HG03342 (cell line): Measurements from ENCODE around the gene NMNAT3.
A peak's percentile ranks its signal among the peaks of the same experiment; 100 is the strongest.
"Not testable (repeated sequence)": the region's sequence is repeated elsewhere in the genome, so short reads cannot be mapped to it uniquely, and the experiment has no call there.

Source experiments
- ATAC-seq: cut with Tn5 transposase; IDR thresholded peaks from one replicate; pipeline ENCODE4 v1.9.1; 2021; ENCODE audit warnings: mild to moderate bottlenecking, moderate library complexity; ENCODE audit not compliant: unreplicated experiment

Gene NMNAT3

DNA sequence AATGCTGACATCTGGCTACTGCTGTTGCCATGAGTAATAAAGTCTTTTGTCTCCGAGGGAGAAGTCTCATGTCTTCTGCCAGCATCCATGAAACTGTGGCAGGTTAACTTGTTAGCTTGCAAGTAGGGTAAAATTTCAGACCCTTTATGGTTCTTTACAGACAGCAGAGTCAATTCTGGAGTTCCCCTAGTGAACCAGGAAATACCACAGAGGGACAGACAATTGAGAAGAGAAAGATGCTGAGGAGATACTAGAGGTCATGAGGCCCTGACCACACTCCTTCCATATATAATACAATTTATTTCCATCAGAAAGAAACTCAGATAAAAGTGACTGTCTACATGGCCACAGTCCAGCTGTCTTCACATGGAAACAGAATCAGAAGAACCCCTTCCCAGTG is 38.1 kb downstream of the NMNAT3 start:
- ATAC-seq: no peak

GRCh38 chr3:139638518-139638917 is 39.3 kb downstream of the NMNAT3 start:
- no peak for ATAC-seq

DNA sequence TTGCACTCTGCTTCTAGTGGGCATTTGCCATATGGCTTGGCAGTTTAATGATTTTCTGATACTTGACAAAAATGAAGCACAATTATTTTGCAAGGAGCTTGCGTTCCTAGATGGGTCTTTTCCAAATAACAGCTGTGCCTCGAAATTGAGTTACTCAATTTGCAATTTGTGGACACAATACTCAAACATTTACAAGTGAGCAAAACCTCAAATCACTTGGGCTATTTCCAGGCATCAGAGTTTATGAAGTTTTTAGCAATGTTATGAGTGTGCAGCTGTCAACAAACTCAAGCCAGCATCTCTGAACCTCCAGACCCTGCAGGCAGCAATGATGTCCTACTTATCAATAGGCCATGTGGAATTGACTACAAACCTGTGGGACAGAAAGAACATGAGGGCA is 41.3 kb downstream of the NMNAT3 start:
- no peak for ATAC-seq

GRCh38 chr3:139634111-139634635 is 43.6 kb downstream of the NMNAT3 start:
- ATAC-seq: no peak

DNA sequence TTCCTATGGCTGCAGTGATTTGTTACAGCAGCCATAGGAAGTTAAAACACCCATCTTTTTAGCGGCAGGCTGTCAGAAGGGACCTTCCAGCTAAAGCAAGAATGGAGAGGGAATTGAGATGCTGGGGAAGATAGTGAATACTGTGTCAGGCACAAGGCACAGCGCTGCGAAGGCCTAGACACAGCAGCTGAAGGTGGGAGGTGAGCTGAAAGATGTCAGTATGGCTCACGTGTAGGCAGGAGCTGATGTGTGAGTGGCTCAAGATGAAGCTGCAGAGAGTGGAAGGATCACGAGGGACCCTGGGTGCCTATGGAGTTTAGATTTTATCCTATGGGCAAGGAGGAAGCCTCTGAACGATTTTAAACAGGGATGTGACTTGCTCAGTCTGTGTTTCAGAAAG is 44.3 kb downstream of the NMNAT3 start:
- no peak for ATAC-seq

DNA sequence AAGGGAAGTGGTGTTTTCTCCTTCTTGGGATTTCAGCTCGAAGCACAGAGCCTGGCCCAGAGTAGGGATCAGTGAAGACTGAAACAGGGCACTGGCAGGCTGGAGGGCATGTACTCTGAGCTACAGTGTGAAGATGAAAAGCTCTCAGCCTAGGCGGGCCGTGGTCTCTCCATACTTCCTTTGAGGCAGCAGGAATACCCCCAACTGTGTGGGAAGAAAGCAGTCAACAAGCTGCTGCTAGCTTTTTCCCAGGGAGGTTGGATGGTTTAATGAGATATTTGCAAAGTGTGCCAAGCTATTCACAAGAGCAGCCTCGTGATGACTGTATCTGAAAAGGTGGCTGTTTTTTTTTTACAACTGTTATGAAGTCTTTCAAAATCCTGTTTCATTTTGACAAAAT is 47.2 kb downstream of the NMNAT3 start:
- no peak for ATAC-seq

DNA sequence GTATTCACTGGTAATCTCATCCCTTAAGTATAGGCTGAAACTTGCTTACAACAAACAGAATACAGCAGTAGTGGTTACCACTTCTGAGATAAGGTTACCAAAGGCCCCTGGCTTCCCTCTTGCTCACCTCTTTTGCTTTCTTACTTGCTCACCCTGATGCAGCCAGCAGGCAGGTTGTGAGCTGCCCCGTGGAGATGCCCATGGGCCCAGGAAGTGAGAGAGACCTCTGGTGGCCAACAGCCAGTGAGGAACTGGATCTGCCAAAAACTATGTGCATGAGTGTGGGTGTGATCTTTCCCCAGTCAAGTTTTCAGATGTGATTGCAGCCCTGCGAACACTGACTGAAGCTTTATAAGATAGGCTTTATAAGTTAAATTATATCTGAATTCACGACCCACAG is 48.7 kb downstream of the NMNAT3 start:
- ATAC-seq: peak; percentile 80

DNA sequence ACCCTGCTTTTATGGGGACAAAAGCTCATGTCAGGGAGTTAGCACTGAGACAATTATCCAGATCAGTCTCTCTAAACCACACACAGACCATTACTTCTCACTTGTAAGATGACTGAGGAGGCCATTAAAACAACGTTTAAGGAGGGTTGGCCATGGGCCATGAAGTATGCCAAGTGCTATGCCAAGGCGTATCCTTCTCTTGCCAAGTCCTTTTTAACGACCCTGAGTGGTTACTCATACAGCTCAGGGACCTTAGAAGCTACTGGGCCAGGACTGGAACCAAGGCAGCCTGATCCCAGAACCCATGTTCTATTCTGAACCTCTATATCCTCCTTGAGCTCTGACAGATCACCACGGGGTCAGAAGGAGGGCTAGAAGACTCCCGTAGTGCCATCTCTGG is 50.0 kb downstream of the NMNAT3 start:
- no peak for ATAC-seq

GRCh38 chr3:139620438-139620837 is 57.3 kb downstream of the NMNAT3 start:
- ATAC-seq: no peak

DNA sequence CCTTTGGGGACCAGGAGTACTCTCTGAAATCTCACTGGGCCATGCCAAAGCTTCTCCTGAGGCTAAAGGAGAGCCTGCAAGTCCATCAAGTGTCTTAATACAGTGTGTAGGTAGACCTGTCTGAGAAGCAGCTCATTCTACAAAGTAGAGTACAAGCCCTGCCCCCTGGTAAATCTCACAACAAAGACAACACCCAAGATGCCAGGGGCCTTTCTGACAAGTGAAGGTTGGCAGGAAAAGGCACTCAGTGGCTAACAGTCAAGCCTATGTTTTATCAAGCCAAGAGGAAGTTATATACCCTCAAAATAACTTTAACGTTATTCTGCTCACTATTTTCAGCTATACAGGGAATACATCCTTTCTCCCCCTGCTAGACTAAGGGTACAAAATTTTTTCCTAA is 58.3 kb downstream of the NMNAT3 start:
- no peak for ATAC-seq

DNA sequence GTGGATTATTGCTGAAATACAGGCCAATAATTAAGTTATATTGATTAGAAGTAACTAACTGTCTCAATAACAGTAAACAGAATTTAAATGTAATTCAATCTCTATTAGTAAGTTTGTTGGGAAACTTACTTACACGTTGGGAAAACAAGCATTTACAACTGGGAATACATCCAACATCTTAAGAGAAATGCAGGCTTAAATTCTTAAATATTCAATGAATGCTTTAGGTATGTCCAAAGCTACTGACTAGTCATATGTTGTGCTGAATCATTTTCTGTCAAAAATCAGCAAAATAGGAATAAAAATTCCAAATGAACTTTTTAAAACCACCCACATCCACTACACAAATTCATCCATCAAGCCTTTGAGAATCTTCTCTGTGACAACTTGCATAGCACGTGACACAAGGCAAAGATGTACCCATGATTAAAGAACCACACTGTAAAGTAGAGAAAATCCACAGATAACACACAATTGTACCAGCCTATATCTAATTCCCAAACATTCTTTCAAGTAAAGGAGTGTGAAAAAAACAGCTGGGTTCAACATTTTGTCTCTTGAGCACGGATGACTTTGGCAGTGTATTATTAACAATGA is 60.0 kb downstream of the NMNAT3 start:
- no peak for ATAC-seq

GRCh38 chr3:139611528-139611927 is 66.2 kb downstream of the NMNAT3 start:
- no peak for ATAC-seq

- ATAC-seq: no peak
Observed at GRCh38 chr3:139610886-139611285, 66.9 kb downstream of the NMNAT3 start.

DNA sequence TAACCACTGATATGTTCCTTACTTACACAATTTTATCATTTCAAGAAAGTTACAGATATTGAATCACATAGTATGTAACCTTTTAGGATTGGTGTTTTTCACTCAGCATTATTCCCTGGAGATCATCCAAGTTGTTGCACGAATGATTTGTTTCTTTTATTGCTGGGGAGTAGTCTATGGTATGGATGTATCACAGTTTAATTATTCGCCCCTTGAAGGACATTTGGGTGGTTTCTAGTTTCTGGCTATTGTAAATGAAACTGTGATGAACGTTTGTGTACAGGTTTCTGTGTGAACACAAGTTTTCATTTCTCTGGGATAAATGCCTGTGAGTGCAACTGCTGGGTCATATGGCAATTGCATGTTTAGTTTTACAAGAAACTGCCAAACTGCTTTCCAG is 68.8 kb downstream of the NMNAT3 start:
- ATAC-seq: no peak

DNA sequence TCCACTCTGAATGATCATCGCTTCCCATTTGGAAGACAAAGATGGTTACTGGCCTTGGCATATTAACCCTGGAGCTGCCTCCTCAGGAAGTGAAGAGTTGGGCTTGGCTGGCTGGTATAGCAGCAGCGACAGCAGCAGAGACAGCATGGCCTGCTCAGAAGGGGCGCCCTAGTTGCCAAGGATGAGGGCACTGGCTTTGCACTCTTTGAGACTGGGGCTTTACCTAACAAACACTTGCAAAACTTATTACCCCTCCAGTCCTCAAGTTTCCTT is 69.7 kb downstream of the NMNAT3 start:
- no peak for ATAC-seq

- ATAC-seq: no peak
Observed at GRCh38 chr3:139607257-139608107, 70.3 kb downstream of the NMNAT3 start.

GRCh38 chr3:139602003-139602402 is 75.8 kb downstream of the NMNAT3 start:
- no peak for ATAC-seq

- no peak for ATAC-seq
Observed at GRCh38 chr3:139601191-139601961, 76.4 kb downstream of the NMNAT3 start.

DNA sequence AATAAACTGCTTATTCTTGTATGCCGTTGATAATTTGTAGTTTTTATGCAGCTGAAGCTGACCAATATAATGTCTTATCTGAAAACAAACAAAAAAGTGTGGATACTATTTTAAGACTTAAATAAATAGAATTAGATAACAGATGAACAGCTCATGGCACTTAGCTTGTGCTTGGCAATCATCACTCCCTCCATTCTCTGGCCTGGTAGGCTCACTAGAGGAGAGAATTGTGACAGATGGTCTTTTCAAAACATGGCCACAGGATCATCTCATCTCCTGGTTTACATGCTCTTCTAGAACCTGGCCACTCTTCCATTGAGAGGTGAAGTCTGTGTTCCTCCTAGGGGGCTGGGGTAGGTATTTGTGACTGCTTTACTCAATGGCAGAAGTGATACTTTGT is 79.8 kb downstream of the NMNAT3 start:
- ATAC-seq: no peak

DNA sequence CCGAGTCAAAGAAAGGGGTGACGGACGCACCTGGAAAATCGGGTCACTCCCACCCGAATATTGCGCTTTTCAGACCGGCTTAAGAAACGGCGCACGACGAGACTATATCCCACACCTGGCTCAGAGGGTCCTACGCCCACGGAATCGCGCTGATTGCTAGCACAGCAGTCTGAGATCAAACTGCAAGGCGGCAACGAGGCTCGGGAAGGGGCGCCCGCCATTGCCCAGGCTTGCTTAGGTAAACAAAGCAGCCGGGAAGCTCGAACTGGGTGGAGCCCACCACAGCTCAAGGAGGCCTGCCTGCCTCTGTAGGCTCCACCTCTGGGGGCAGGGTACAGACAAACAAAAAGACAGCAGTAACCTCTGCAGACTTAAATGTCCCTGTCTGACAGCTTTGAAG is 86.6 kb downstream of the NMNAT3 start:
- ATAC-seq: not testable (repeated sequence)

DNA sequence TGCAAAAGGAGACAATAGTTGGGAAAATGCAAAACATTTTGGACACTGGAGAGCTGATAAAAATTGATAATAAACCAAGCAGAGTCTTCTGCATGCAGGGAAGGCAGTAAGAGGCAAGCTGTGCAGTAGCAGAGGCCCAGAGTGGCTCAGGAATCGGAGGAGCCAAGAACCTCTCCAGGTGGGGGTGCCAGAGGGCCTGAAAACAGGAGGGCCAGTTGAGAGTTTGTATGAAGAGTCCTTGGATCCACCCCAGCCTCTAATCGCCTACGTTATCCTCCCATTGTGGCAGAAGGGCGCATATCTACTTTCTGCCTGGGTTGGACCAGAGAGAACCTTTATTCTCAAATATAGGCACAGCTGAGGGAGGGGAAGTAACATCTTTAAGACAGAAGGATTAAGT is 89.3 kb downstream of the NMNAT3 start:
- no peak for ATAC-seq

- no peak for ATAC-seq
Observed at GRCh38 chr3:139587797-139588196, 90.0 kb downstream of the NMNAT3 start.
